Spleen (tissue), 11 donors: ENCODE results near the gene GIPC2. TPM values are rescaled to one million over a fixed set of nuclear protein-coding genes. Genes with fewer than 3 reads are reported as not detected.
A peak's percentile ranks its signal among the peaks of the same experiment; 100 is the strongest.

Source experiments
- DNase-seq: peaks from one replicate; pipeline ENCODE4 v3.0.0-alpha.2; 2020
- H3K27ac ChIP-seq, 8 donors: fragments of 200-600 bp; sonication (generic) in 7 of 8; 1 replicate in 4 of 8; 2 replicates in 4 of 8; pipeline versions ENCODE4 v1.5.0 to v1.8.0; 2016 to 2021; ENCODE audit warnings: inconsistent platforms in 4 of 8, mild to moderate bottlenecking in 4 of 8, moderate library complexity in 1 of 8
- H3K27me3 ChIP-seq, 7 donors: fragments of 200-600 bp; sonication (generic) in 6 of 7; replicated peaks in 1 of 7; 1 replicate in 4 of 7; 2 replicates in 3 of 7; pipeline versions ENCODE4 v1.5.0 to v1.8.0; 2016 to 2021; ENCODE audit warnings: inconsistent platforms in 3 of 7, mild to moderate bottlenecking in 1 of 7
- H3K36me3 ChIP-seq, 6 donors: fragments of 200-600 bp; sonication (generic) in 5 of 6; 1 replicate in 4 of 6; 2 replicates in 2 of 6; pipeline versions ENCODE4 v1.5.0 to v1.8.0; 2016 to 2021; ENCODE audit warnings: inconsistent platforms in 2 of 6
- H3K4me1 ChIP-seq, 6 donors: fragments of 200-600 bp; sonication (generic) in 5 of 6; 1 replicate in 3 of 6; 2 replicates in 3 of 6; pipeline versions ENCODE4 v1.5.0 to v1.8.0; 2016 to 2021; ENCODE audit warnings: inconsistent platforms in 3 of 6
- H3K4me3 ChIP-seq, 8 donors: fragments of 200-600 bp; sonication (generic) in 7 of 8; 1 replicate in 4 of 8; 2 replicates in 4 of 8; pipeline versions ENCODE4 v1.5.0 to v1.8.0; 2016 to 2021; ENCODE audit warnings: inconsistent platforms in 4 of 8, mild to moderate bottlenecking in 4 of 8, moderate library complexity in 2 of 8
- H3K9me3 ChIP-seq, 8 donors: fragments of 200-600 bp; sonication (generic) in 7 of 8; 1 replicate in 4 of 8; 2 replicates in 4 of 8; pipeline versions ENCODE4 v1.5.0 to v1.8.0; 2016 to 2021; ENCODE audit warnings: inconsistent platforms in 4 of 8
- POLR2A ChIP-seq, 3 donors: fragments of 450-650 bp; IDR thresholded peaks; one replicate each; pipeline ENCODE4 v1.5.1; 2017; ENCODE audit warnings: antibody characterized with exemption in 3 of 3, mild to moderate bottlenecking in 1 of 3
- POLR2AphosphoS5 ChIP-seq, 3 donors: sonication (generic); formaldehyde crosslinking; IDR thresholded peaks; one replicate each; pipeline ENCODE4 v1.5.1; 2017; ENCODE audit warnings: antibody characterized with exemption in 3 of 3
- WGBS, 5 donors: extraction: QIAGEN DNeasy Blood & Tissue Kit in 3 of 5; methylation state at CpG; one replicate each; pipeline versions ENCODE4 v1.1.5 to v1.1.7; 2013 to 2018; 5-methylcytosine and 5-hydroxymethylcytosine counted together
- intact Hi-C: fragments of 100-400 bp; cut with DNase I; formaldehyde crosslinking; loops from one replicate; pipeline ENCODE4 v1.15.0; 2023; ENCODE audit warnings: low total_unique reads
- polyA plus RNA-seq, 3 donors: library from polyadenylated mRNA; stranded (reverse); fragments of 200-250 nt; gene quantifications; one replicate each; pipeline ENCODE4 v1.2.1, GENCODE V29; 2013
- total RNA-seq, 7 donors: library from RNA; depleted of rRNA in 3 of 7; stranded (reverse); fragments of >200 nt in 3 of 7; fragmentation: NEBNext Ultra II Directional in 4 of 7; extraction: Animal tissue kit (Norgen Biotek cat#: 25700) in 4 of 7; gene quantifications; one replicate each; pipeline versions ENCODE4 v1.1.0 to v1.2.1, GENCODE V29; 2016 to 2021
- TF ChIP-seq, protein P1 (sequence below), 11 experiments: fragments of 200-600 bp in 7 of 11; fragments of 450-650 bp in 4 of 11; sonication (generic) in 4 of 11; IDR thresholded peaks in 8 of 11; conservative IDR thresholded peaks in 3 of 11; 1 replicate in 7 of 11; 2 replicates in 4 of 11; pipeline versions ENCODE4 v1.4.0 to v1.8.0; 2016 to 2021; ENCODE audit warnings: antibody characterized with exemption in 11 of 11, inconsistent platforms in 4 of 11, mild to moderate bottlenecking in 1 of 11
- donor health status: healthy with polysubstance abuse.
- donor health status: DM: no; HTN: no; CAD: no; lungs with moderate emphysema.
- donor health status: DM: no; HTN: no; CAD: no.
- donor health status: Bipolar disorder and iron deficiency.
- donor health status: healthy.
- donor health status: DM: no; HTN: no; CAD: no.
- donor health status: DM: yes; HTN: yes; CAD: no.

Gene GIPC2
- total and polyA plus RNA-seq, 10 donors, result 5.5 to 49.9 (median 41.1) TPM

DNA sequence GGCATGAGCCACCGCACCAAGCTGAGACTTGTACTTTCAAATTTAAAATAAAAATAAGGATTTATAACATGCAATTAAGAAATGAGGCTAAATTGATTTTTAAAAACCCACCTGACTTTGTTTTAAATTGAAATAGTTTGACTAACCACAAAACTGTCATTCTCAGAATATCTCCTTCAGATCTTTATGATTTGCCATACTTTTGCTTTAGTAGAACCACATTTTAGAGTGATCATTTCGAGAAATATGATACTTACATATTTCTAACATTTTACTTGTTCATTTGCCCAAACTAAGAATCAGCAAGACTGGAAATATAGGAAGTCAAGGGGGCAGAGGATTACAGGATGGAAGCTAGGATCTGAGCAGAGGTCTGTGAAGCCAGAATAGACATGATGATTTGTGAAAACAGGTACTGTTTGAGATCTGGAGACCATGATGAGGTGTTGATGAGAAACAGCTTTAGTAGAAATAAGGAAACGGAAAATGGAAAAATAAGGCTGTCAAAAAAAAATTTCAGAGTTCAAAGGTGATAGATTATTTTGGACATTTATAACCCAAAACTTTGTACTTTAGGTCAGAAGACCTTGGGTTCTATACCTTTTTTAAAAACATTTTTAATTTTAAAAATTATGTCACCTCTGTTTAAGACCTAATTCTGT is 44.8 kb downstream of the GIPC2 start:
- TF ChIP-seq, protein P1, sequence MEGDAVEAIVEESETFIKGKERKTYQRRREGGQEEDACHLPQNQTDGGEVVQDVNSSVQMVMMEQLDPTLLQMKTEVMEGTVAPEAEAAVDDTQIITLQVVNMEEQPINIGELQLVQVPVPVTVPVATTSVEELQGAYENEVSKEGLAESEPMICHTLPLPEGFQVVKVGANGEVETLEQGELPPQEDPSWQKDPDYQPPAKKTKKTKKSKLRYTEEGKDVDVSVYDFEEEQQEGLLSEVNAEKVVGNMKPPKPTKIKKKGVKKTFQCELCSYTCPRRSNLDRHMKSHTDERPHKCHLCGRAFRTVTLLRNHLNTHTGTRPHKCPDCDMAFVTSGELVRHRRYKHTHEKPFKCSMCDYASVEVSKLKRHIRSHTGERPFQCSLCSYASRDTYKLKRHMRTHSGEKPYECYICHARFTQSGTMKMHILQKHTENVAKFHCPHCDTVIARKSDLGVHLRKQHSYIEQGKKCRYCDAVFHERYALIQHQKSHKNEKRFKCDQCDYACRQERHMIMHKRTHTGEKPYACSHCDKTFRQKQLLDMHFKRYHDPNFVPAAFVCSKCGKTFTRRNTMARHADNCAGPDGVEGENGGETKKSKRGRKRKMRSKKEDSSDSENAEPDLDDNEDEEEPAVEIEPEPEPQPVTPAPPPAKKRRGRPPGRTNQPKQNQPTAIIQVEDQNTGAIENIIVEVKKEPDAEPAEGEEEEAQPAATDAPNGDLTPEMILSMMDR (IDR thresholded peaks at IDR 0.05 in 8 of 11, conservative IDR thresholded peaks at IDR 0.05 in 3 of 11), result no peak
- TF ChIP-seq POLR2A (IDR thresholded peaks at IDR 0.05) (no peak), POLR2AphosphoS5 (IDR thresholded peaks at IDR 0.05) (no peak)
- Histone ChIP-seq H3K4me1 (no peaks in the 10 kb centered on the region), H3K9me3 (peaks cover 0 to 28% (median 23%) of the 10 kb centered on the region in 8 donors), H3K4me3 (no peak overlapping the region), H3K27ac (no peak overlapping the region), H3K27me3 (no peaks in the 10 kb centered on the region), H3K36me3 (peaks cover 0 to 5% (median 0%) of the 10 kb centered on the region in 6 donors)
- WGBS, 5 donors, result 82 to 94% (median 91%) methylated on average over 3 of the region's 3 CpGs
- DNase-seq, result no peak
- intact Hi-C loops, result no loop called here

DNA sequence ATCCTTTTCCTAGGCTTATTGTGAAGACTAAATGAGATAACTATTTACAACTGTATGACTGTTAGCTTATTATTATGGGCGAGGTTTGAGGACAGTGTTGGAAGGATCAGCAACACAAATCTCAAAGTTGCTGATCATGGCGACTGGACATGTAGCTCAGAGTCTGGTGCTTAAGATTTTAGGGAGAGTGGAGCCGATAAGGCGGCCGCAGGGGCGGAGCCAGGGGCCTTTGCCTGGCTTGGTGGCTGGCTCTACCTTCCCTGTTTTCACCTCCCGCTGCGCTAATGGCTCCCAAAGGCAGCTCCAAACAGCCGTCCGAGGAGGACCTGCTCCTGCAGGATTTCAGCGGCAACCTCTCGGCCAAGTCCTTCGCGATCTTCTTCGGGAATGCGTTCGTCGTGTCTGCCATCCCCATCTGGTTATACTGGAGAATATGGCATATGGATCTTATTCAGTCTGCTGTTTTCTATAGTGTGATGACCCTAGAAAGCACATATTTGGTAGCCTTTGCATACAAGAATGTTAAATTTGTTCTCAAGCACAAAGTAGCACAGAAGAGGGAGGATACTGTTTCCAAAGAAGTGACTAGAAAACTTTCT is 45.5 kb downstream of the GIPC2 start:
- Histone ChIP-seq H3K4me1 (peaks cover 0 to 6% (median 0%) of the 10 kb centered on the region in 6 donors), H3K4me3 (no peak overlapping the region), H3K9me3 (peaks cover 0 to 20% (median 16%) of the 10 kb centered on the region in 8 donors), H3K27ac (no peak overlapping the region), H3K27me3 (no peaks in the 10 kb centered on the region), H3K36me3 (peaks cover 0 to 5% (median 0%) of the 10 kb centered on the region in 6 donors)
- no peak for DNase-seq
- TF ChIP-seq POLR2A (IDR thresholded peaks at IDR 0.05) (no peak), POLR2AphosphoS5 (IDR thresholded peaks at IDR 0.05) (peak in 1 of 3 donors; percentile 13)
- intact Hi-C loops, result no loop called here
- WGBS, 5 donors, result 86 to 94% (median 93%) methylated on average over 18 of the region's 18 CpGs

DNA sequence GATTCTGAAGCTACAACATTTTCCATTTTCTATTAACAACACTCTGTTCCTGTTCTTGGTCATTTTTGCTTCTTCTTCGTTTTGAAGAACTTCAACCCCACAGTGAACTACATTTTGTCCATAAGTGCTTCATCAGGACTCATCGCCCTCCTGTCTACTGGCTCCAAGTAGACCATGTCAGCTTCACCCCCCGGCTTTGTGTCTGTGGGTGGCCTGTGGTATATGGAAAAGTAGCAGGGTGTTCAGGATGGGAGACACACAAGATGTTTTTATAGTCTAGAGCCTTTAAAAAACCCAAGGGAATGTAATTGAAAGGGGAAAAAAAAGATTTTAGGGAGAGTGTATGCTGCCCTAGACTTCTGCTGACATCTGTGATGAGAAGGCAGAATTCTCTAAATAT is 46.1 kb downstream of the GIPC2 start:
- peaks cover 0 to 2% (median 0%) of the 10 kb centered on the region in 6 donors for H3K36me3 ChIP-seq
- WGBS, 5 donors, result 81 to 89% (median 86%) methylated on average over 3 of the region's 3 CpGs
- H3K4me1 ChIP-seq, result peaks cover 0 to 6% (median 0%) of the 10 kb centered on the region in 6 donors
- H3K27me3 ChIP-seq, result no peaks in the 10 kb centered on the region
- peaks cover 0 to 15% (median 10%) of the 10 kb centered on the region in 8 donors for H3K9me3 ChIP-seq
- TF ChIP-seq POLR2AphosphoS5 (IDR thresholded peaks at IDR 0.05) (no peak), POLR2A (IDR thresholded peaks at IDR 0.05) (no peak)
- TF ChIP-seq, protein P1 (IDR thresholded peaks at IDR 0.05 in 8 of 11, conservative IDR thresholded peaks at IDR 0.05 in 3 of 11), result no peak
- H3K27ac ChIP-seq, result no peak overlapping the region
- no peak overlapping the region for H3K4me3 ChIP-seq
- intact Hi-C loops, result no loop called here
- no peak for DNase-seq

DNA sequence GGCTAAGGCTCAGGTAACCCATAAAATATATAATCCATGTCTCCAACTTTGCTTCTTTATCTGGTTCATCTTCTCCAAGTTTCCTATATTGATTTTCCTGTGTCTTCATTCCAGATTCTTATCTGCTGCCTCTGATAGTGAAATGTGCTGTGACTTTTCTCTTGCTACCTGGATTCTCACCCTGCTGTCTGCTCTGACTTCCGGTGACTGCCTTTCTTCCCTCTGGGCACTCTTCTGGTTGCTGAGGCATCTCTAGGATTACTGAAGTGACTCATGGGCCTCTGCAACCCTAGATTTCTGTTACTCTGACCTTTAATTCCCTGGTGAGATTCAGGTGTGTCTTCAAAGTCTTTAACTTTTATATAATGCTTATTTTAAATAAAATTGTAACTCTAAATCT is 46.9 kb downstream of the GIPC2 start:
- intact Hi-C loops, result no loop called here
- Histone ChIP-seq H3K4me1 (peaks cover 0 to 6% (median 0%) of the 10 kb centered on the region in 6 donors), H3K9me3 (peaks cover 0 to 7% (median 2%) of the 10 kb centered on the region in 8 donors), H3K27ac (no peak overlapping the region), H3K4me3 (no peak overlapping the region), H3K36me3 (no peaks in the 10 kb centered on the region), H3K27me3 (no peaks in the 10 kb centered on the region)
- TF ChIP-seq POLR2AphosphoS5 (IDR thresholded peaks at IDR 0.05), result no peak
- TF ChIP-seq POLR2A (IDR thresholded peaks at IDR 0.05), result no peak
- TF ChIP-seq, protein P1 (IDR thresholded peaks at IDR 0.05 in 8 of 11, conservative IDR thresholded peaks at IDR 0.05 in 3 of 11), result no peak
- 82 to 97% (median 83%) methylated on average over 1 of the region's 1 CpG for WGBS, 5 donors
- DNase-seq, result no peak
